SU-DHL-6 (cell line): ENCODE data around the gene ZBTB11.

Source experiments
- H2AFZ ChIP-seq: fragments of 200-600 bp; sonication (generic); 2 replicates; pipeline ENCODE4 v1.6.1; 2014; ENCODE audit warnings: low read depth, mild to moderate bottlenecking, moderate library complexity, mixed read lengths, antibody characterized with exemption, low read length; ENCODE audit not compliant: severe bottlenecking
- H3F3A ChIP-seq: fragments of 200-600 bp; shearing (Covaris generic); 2 replicates; pipeline ENCODE4 v1.6.0; 2016; ENCODE audit warnings: antibody characterized with exemption, mild to moderate bottlenecking; ENCODE audit not compliant: insufficient read depth
- H3K27ac ChIP-seq: fragments of 200-600 bp; sonication (generic); 2 replicates; pipeline ENCODE4 v1.5.1; 2016; ENCODE audit warnings: low read depth, mild to moderate bottlenecking, low read length, moderate library complexity, mixed read lengths
- H3K27me3 ChIP-seq: fragments of 200-600 bp; sonication (generic), shearing (Covaris generic); 2 replicates; pipeline ENCODE4 v1.6.0; 2014; ENCODE audit warnings: mild to moderate bottlenecking, low read length
- H3K36me3 ChIP-seq: fragments of 200-600 bp; sonication (generic); 2 replicates; pipeline ENCODE4 v1.6.1; 2014; ENCODE audit warnings: mild to moderate bottlenecking, low read length, mixed read lengths
- H3K4me2 ChIP-seq: fragments of 300-600, 200-600 bp; shearing (Covaris generic), sonication (generic); 2 replicates; pipeline ENCODE4 v1.6.0; 2014; ENCODE audit warnings: low read length, low read depth, mild to moderate bottlenecking; ENCODE audit not compliant: poor library complexity, severe bottlenecking
- H3K4me3 ChIP-seq: fragments of 200-600 bp; sonication (generic); 2 replicates; pipeline ENCODE4 v1.5.1; 2014; ENCODE audit warnings: antibody characterized with exemption, low read length, mild to moderate bottlenecking, mixed read lengths; ENCODE audit not compliant: insufficient read depth, poor library complexity, severe bottlenecking
- H3K79me2 ChIP-seq: fragments of 200-600 bp; sonication (generic); 2 replicates; pipeline ENCODE4 v1.6.1; 2014; ENCODE audit warnings: mild to moderate bottlenecking, low read length, moderate library complexity; ENCODE audit not compliant: insufficient read depth
- H3K9ac ChIP-seq: fragments of 200-600 bp; sonication (generic); 2 replicates; pipeline ENCODE4 v1.7.0; 2014; ENCODE audit warnings: mild to moderate bottlenecking, low read length
- H3K9me2 ChIP-seq: fragments of 200-600 bp; sonication (generic); replicated peaks from 2 replicates; pipeline ENCODE4 v1.6.1; 2014; ENCODE audit warnings: low read length; ENCODE audit not compliant: insufficient read depth
- H3K9me3 ChIP-seq: fragments of 200-600 bp; sonication (generic); 2 replicates; pipeline ENCODE4 v1.6.1; 2014; ENCODE audit warnings: low read length, mixed read lengths; ENCODE audit not compliant: insufficient read depth
- H4K20me1 ChIP-seq: fragments of 200-600 bp; sonication (generic); 2 replicates; pipeline ENCODE4 v1.6.1; 2014; ENCODE audit warnings: low read depth, mild to moderate bottlenecking, antibody characterized with exemption, low read length, moderate library complexity, mixed read lengths
- EZH2phosphoT487 ChIP-seq: fragments of 200-600 bp; sonication (generic), shearing (Covaris generic); conservative IDR thresholded peaks from 2 replicates; pipeline ENCODE4 v1.6.1; 2018; ENCODE audit warnings: mild to moderate bottlenecking, antibody characterized with exemption, low read length, moderate library complexity, mixed read lengths
- TF ChIP-seq, protein P1 (sequence below): fragments of 200-600 bp; sonication (generic); IDR thresholded peaks from one replicate; pipeline ENCODE4 v1.5.1; 2017; ENCODE audit warnings: antibody characterized with exemption, mild to moderate bottlenecking, low read length, moderate library complexity; ENCODE audit not compliant: insufficient read depth, poor library complexity, severe bottlenecking

The ZBTB11 gene

GRCh38 chr3:101635345-101635744 lies 41.6 kb downstream of the ZBTB11 start:
- TF ChIP-seq EZH2phosphoT487: no peak
- TF ChIP-seq, protein P1, sequence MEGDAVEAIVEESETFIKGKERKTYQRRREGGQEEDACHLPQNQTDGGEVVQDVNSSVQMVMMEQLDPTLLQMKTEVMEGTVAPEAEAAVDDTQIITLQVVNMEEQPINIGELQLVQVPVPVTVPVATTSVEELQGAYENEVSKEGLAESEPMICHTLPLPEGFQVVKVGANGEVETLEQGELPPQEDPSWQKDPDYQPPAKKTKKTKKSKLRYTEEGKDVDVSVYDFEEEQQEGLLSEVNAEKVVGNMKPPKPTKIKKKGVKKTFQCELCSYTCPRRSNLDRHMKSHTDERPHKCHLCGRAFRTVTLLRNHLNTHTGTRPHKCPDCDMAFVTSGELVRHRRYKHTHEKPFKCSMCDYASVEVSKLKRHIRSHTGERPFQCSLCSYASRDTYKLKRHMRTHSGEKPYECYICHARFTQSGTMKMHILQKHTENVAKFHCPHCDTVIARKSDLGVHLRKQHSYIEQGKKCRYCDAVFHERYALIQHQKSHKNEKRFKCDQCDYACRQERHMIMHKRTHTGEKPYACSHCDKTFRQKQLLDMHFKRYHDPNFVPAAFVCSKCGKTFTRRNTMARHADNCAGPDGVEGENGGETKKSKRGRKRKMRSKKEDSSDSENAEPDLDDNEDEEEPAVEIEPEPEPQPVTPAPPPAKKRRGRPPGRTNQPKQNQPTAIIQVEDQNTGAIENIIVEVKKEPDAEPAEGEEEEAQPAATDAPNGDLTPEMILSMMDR: no peak
- H4K20me1 ChIP-seq: no peaks in the 10 kb centered on the region
- H3K4me2 ChIP-seq: no peak overlapping the region
- no peak overlapping the region for H3K4me3 ChIP-seq
- no peaks in the 10 kb centered on the region for H3F3A ChIP-seq
- no peak overlapping the region for H3K27ac ChIP-seq
- H3K79me2 ChIP-seq: no peaks in the 10 kb centered on the region
- H3K36me3 ChIP-seq: no peaks in the 10 kb centered on the region
- no peak overlapping the region for H3K9ac ChIP-seq
- H3K9me2 ChIP-seq: no peaks in the 10 kb centered on the region
- H3K9me3 ChIP-seq: no peaks in the 10 kb centered on the region
- peak overlapping the region; percentile 73 for H2AFZ ChIP-seq
- H3K27me3 ChIP-seq: no peaks in the 10 kb centered on the region

GRCh38 chr3:101634591-101635196 lies 42.2 kb downstream of the ZBTB11 start:
- Histone ChIP-seq H3K9ac (no peak overlapping the region), H2AFZ (no peak overlapping the region), H3K27me3 (no peaks in the 10 kb centered on the region), H3K79me2 (no peaks in the 10 kb centered on the region), H3K27ac (no peak overlapping the region), H3K9me3 (no peaks in the 10 kb centered on the region), H4K20me1 (no peaks in the 10 kb centered on the region), H3K9me2 (no peaks in the 10 kb centered on the region), H3K36me3 (no peaks in the 10 kb centered on the region), H3F3A (no peaks in the 10 kb centered on the region), H3K4me3 (no peak overlapping the region), H3K4me2 (no peak overlapping the region)
- TF ChIP-seq EZH2phosphoT487: no peak
- TF ChIP-seq, protein P1: no peak

DNA sequence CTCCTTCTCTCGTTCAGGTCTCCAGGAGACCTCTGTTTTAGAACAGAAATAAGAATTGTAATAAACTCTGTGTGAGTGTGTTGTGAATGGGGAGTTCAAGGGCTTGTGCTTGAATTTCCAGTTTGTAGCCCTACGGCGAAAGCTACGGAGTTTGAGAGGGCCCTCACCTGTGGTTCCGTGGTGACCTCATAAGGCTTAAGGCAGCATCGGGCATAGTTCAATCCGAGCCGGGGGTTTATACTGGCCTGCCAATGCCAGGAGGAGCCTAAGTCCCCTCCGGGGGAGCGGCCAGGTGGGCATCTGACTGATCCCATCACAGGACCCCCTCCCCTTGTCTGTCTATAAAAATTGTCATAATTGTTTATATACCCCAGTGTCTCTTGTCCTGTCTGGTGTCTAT lies 43.7 kb downstream of the ZBTB11 start:
- Histone ChIP-seq H3K9me3 (no peaks in the 10 kb centered on the region), H3K79me2 (no peaks in the 10 kb centered on the region), H3K27ac (no peak overlapping the region), H3K4me3 (no peak overlapping the region), H2AFZ (no peak overlapping the region), H3K4me2 (no peak overlapping the region), H4K20me1 (no peaks in the 10 kb centered on the region), H3K9me2 (no peaks in the 10 kb centered on the region), H3K27me3 (no peaks in the 10 kb centered on the region), H3K9ac (no peak overlapping the region), H3F3A (no peaks in the 10 kb centered on the region), H3K36me3 (no peaks in the 10 kb centered on the region)
- TF ChIP-seq, protein P1: no peak
- no peak for TF ChIP-seq EZH2phosphoT487
